Measurements from ENCODE around the gene GPC6.

GPC6 gene

DNA sequence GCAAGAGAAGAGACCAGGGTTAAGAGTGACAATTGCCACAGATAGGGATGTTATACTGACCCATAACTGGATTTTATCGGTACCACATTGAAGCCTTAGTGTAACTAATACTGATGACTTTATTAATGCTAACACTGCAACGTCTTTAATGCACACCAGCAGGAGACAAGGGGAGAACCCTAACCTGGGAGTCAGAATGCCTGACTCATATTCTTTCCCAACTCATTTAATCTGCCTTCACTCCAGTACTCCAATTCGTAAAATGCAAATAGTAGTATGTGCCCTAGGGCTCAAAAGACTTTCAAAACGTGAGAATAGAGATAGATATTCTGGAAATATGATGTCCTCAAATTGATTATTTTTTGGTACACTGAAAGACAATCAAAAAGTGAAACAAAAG lies 62.4 kb downstream of the GPC6 start:
- Histone ChIP-seq H3K9ac (ENCODE audit: low read length) (no peak overlapping the region), H3K9me3 (ENCODE audit: insufficient read depth, low read length) (no peaks in the 10 kb centered on the region), H3K4me3 (ENCODE audit: low read length) (no peak overlapping the region), H3K79me2 (ENCODE audit: low read length) (no peaks in the 10 kb centered on the region), H3K27me3 (ENCODE audit: low read depth, low read length) (no peaks in the 10 kb centered on the region), H3K36me3 (replicated peaks; ENCODE audit: low read depth, low read length) (no peaks in the 10 kb centered on the region), H3K27ac (ENCODE audit: low read length) (no peak overlapping the region), H4K20me1 (ENCODE audit: insufficient read depth, low read length) (no peaks in the 10 kb centered on the region), H3K4me1 (ENCODE audit: low read length) (peaks cover 37% of the 10 kb centered on the region), H3K4me2 (ENCODE audit: low read length) (no peak overlapping the region), H2AFZ (ENCODE audit: low read depth, low read length) (no peak overlapping the region)
- no peak for TF ChIP-seq EZH2phosphoT487 (IDR thresholded peaks at IDR 0.05; ENCODE audit: low read depth)
- no peak for TF ChIP-seq CTCF (IDR thresholded peaks at IDR 0.05; ENCODE audit: low read depth, low read length)

DNA sequence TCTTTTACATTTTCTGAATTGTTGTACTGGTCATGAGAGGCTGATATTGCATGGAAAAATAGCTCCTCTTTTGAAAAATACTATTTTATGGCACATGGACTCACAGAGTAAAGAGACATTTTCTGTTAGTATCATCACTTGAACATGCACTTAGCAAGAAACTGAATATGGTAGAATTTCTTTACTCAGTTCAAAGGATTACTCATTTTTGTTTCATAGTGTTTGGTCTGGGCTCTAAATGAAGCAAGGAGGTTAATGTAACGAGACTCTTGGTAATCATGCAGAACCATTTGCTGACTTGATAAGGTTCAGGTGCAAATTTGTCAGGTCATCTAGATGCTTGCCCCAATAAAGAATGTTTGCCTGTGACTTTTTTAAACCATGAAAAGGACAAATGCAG lies 63.2 kb downstream of the GPC6 start:
- H3K9ac ChIP-seq (ENCODE audit: low read length): no peak overlapping the region
- H3K4me1 ChIP-seq (ENCODE audit: low read length): peaks cover 36% of the 10 kb centered on the region
- no peaks in the 10 kb centered on the region for H3K27me3 ChIP-seq (ENCODE audit: low read depth, low read length)
- no peaks in the 10 kb centered on the region for H3K36me3 ChIP-seq (replicated peaks; ENCODE audit: low read depth, low read length)
- no peaks in the 10 kb centered on the region for H3K9me3 ChIP-seq (ENCODE audit: insufficient read depth, low read length)
- TF ChIP-seq EZH2phosphoT487 (IDR thresholded peaks at IDR 0.05; ENCODE audit: low read depth): no peak
- no peak for TF ChIP-seq CTCF (IDR thresholded peaks at IDR 0.05; ENCODE audit: low read depth, low read length)
- no peak overlapping the region for H3K4me3 ChIP-seq (ENCODE audit: low read length)
- H3K79me2 ChIP-seq (ENCODE audit: low read length): no peaks in the 10 kb centered on the region
- H3K27ac ChIP-seq (ENCODE audit: low read length): no peak overlapping the region
- peak overlapping the region; percentile 21 for H3K4me2 ChIP-seq (ENCODE audit: low read length)
- H4K20me1 ChIP-seq (ENCODE audit: insufficient read depth, low read length): no peaks in the 10 kb centered on the region
- no peak overlapping the region for H2AFZ ChIP-seq (ENCODE audit: low read depth, low read length)

- Histone ChIP-seq H3K9ac (ENCODE audit: low read length) (no peak overlapping the region), H3K4me1 (ENCODE audit: low read length) (peaks cover 29% of the 10 kb centered on the region), H3K4me2 (ENCODE audit: low read length) (peak overlapping the region; percentile 21), H3K27ac (ENCODE audit: low read length) (no peak overlapping the region), H3K36me3 (replicated peaks; ENCODE audit: low read depth, low read length) (no peaks in the 10 kb centered on the region), H4K20me1 (ENCODE audit: insufficient read depth, low read length) (no peaks in the 10 kb centered on the region), H3K9me3 (ENCODE audit: insufficient read depth, low read length) (no peaks in the 10 kb centered on the region), H2AFZ (ENCODE audit: low read depth, low read length) (no peak overlapping the region), H3K79me2 (ENCODE audit: low read length) (no peaks in the 10 kb centered on the region), H3K27me3 (ENCODE audit: low read depth, low read length) (no peaks in the 10 kb centered on the region), H3K4me3 (ENCODE audit: low read length) (no peak overlapping the region)
- no peak for TF ChIP-seq EZH2phosphoT487 (IDR thresholded peaks at IDR 0.05; ENCODE audit: low read depth)
Observed at GRCh38 chr13:93290503-93290902, 63.9 kb downstream of the GPC6 start.

- no peak for TF ChIP-seq CTCF (IDR thresholded peaks at IDR 0.05; ENCODE audit: low read depth, low read length)
- TF ChIP-seq EZH2phosphoT487 (IDR thresholded peaks at IDR 0.05; ENCODE audit: low read depth): no peak
- no peaks in the 10 kb centered on the region for H3K27me3 ChIP-seq (ENCODE audit: low read depth, low read length)
- H2AFZ ChIP-seq (ENCODE audit: low read depth, low read length): no peak overlapping the region
- H3K27ac ChIP-seq (ENCODE audit: low read length): no peak overlapping the region
- H3K9me3 ChIP-seq (ENCODE audit: insufficient read depth, low read length): no peaks in the 10 kb centered on the region
- H3K4me3 ChIP-seq (ENCODE audit: low read length): no peak overlapping the region
- H3K36me3 ChIP-seq (replicated peaks; ENCODE audit: low read depth, low read length): no peaks in the 10 kb centered on the region
- no peak overlapping the region for H3K4me2 ChIP-seq (ENCODE audit: low read length)
- H3K9ac ChIP-seq (ENCODE audit: low read length): no peak overlapping the region
- no peaks in the 10 kb centered on the region for H4K20me1 ChIP-seq (ENCODE audit: insufficient read depth, low read length)
- no peaks in the 10 kb centered on the region for H3K79me2 ChIP-seq (ENCODE audit: low read length)
- H3K4me1 ChIP-seq (ENCODE audit: low read length): peaks cover 29% of the 10 kb centered on the region
Observed at GRCh38 chr13:93292366-93292765, 65.8 kb downstream of the GPC6 start.

GRCh38 chr13:93293710-93294109 lies 67.1 kb downstream of the GPC6 start:
- no peaks in the 10 kb centered on the region for H3K36me3 ChIP-seq (replicated peaks; ENCODE audit: low read depth, low read length)
- no peak overlapping the region for H3K27ac ChIP-seq (ENCODE audit: low read length)
- no peak overlapping the region for H2AFZ ChIP-seq (ENCODE audit: low read depth, low read length)
- H3K9me3 ChIP-seq (ENCODE audit: insufficient read depth, low read length): no peaks in the 10 kb centered on the region
- H3K4me3 ChIP-seq (ENCODE audit: low read length): no peak overlapping the region
- H3K79me2 ChIP-seq (ENCODE audit: low read length): no peaks in the 10 kb centered on the region
- H3K27me3 ChIP-seq (ENCODE audit: low read depth, low read length): no peaks in the 10 kb centered on the region
- no peak for TF ChIP-seq CTCF (IDR thresholded peaks at IDR 0.05; ENCODE audit: low read depth, low read length)
- TF ChIP-seq EZH2phosphoT487 (IDR thresholded peaks at IDR 0.05; ENCODE audit: low read depth): no peak
- H3K4me2 ChIP-seq (ENCODE audit: low read length): no peak overlapping the region
- H3K9ac ChIP-seq (ENCODE audit: low read length): no peak overlapping the region
- peaks cover 29% of the 10 kb centered on the region for H3K4me1 ChIP-seq (ENCODE audit: low read length)
- H4K20me1 ChIP-seq (ENCODE audit: insufficient read depth, low read length): no peaks in the 10 kb centered on the region
